ENCODE measurements around the gene PTCHD4. TPM values are rescaled to one million over a fixed set of nuclear protein-coding genes. Genes with fewer than 3 reads are reported as not detected.

The PTCHD4 gene
- total RNA-seq, 1 donor from 2014 or later, result 11.4 TPM

GRCh38 chr6:48139818-48140614, 29.0 kb upstream of the PTCHD4 start:
- Histone ChIP-seq H3K4me3 (ENCODE audit: insufficient read depth, low read depth, low read length) (no peak overlapping the region), H3K27me3 (ENCODE audit: insufficient read depth, low read length) (no peaks in the 10 kb centered on the region), H4K20me1 (ENCODE audit: insufficient read depth, low read length) (no peaks in the 10 kb centered on the region), H2AFZ (ENCODE audit: low read depth, low read length) (no peak overlapping the region), H3K4me1 (ENCODE audit: insufficient read depth, low read length) (no peaks in the 10 kb centered on the region), H3K4me2 (ENCODE audit: low read length) (no peak overlapping the region), H3K27ac (ENCODE audit: low read depth, low read length) (no peak overlapping the region), H3K36me3 (ENCODE audit: insufficient read depth, low read length) (no peaks in the 10 kb centered on the region), H3K9me3 (ENCODE audit: insufficient read depth, low read depth, low read length) (no peaks in the 10 kb centered on the region), H3K79me2 (ENCODE audit: insufficient read depth, low read length) (no peaks in the 10 kb centered on the region), H3K9ac (ENCODE audit: low read length) (no peak overlapping the region)
- no peaks in the 10 kb centered on the region for H3K36me3 Mint-ChIP-seq (ENCODE audit: low read depth, unreplicated experiment)
- TF ChIP-seq CTCF (IDR thresholded peaks at IDR 0.05; ENCODE audit: insufficient read depth, low read depth, low read length) (no peak), EZH2 (IDR thresholded peaks at IDR 0.05; ENCODE audit: insufficient read depth, low read length) (no peak)
- no peak for DNase-seq (ENCODE audit: low read depth)
- H3K4me1 Mint-ChIP-seq (ENCODE audit: low read depth, unreplicated experiment), result peaks cover 3% of the 10 kb centered on the region
- no peak for FAIRE-seq
- no peaks in the 10 kb centered on the region for H3K27me3 Mint-ChIP-seq (ENCODE audit: low read depth, unreplicated experiment)
- no peak overlapping the region for H3K4me3 Mint-ChIP-seq (ENCODE audit: unreplicated experiment)
- no peaks in the 10 kb centered on the region for H3K9me3 Mint-ChIP-seq (ENCODE audit: unreplicated experiment)
- H3K27ac Mint-ChIP-seq (ENCODE audit: unreplicated experiment), result no peak overlapping the region

GRCh38 chr6:48136856-48137255, 25.9 kb upstream of the PTCHD4 start:
- no peak overlapping the region for H2AFZ ChIP-seq (ENCODE audit: low read depth, low read length)
- H4K20me1 ChIP-seq (ENCODE audit: insufficient read depth, low read length), result no peaks in the 10 kb centered on the region
- no peak overlapping the region for H3K4me3 ChIP-seq (ENCODE audit: insufficient read depth, low read depth, low read length)
- H3K4me2 ChIP-seq (ENCODE audit: low read length), result no peak overlapping the region
- FAIRE-seq, result no peak
- no peaks in the 10 kb centered on the region for H3K36me3 ChIP-seq (ENCODE audit: insufficient read depth, low read length)
- peak; percentile 60 for DNase-seq (ENCODE audit: low read depth)
- Mint-ChIP-seq H3K27ac (ENCODE audit: unreplicated experiment) (no peak overlapping the region), H3K4me3 (ENCODE audit: unreplicated experiment) (no peak overlapping the region), H3K27me3 (ENCODE audit: low read depth, unreplicated experiment) (no peaks in the 10 kb centered on the region), H3K4me1 (ENCODE audit: low read depth, unreplicated experiment) (peaks cover 3% of the 10 kb centered on the region), H3K9me3 (ENCODE audit: unreplicated experiment) (no peaks in the 10 kb centered on the region), H3K36me3 (ENCODE audit: low read depth, unreplicated experiment) (no peaks in the 10 kb centered on the region)
- H3K9me3 ChIP-seq (ENCODE audit: insufficient read depth, low read depth, low read length), result no peaks in the 10 kb centered on the region
- H3K9ac ChIP-seq (ENCODE audit: low read length), result no peak overlapping the region
- H3K27me3 ChIP-seq (ENCODE audit: insufficient read depth, low read length), result no peaks in the 10 kb centered on the region
- H3K27ac ChIP-seq (ENCODE audit: low read depth, low read length), result no peak overlapping the region
- no peaks in the 10 kb centered on the region for H3K79me2 ChIP-seq (ENCODE audit: insufficient read depth, low read length)
- H3K4me1 ChIP-seq (ENCODE audit: insufficient read depth, low read length), result no peaks in the 10 kb centered on the region
- TF ChIP-seq CTCF (IDR thresholded peaks at IDR 0.05; ENCODE audit: insufficient read depth, low read depth, low read length) (no peak), EZH2 (IDR thresholded peaks at IDR 0.05; ENCODE audit: insufficient read depth, low read length) (no peak)
